Endothelial cell of umbilical vein (primary cell): Measurements from ENCODE around the gene MAL. TPM values are rescaled to one million over a fixed set of nuclear protein-coding genes. Genes with fewer than 3 reads are reported as not detected.

ENCODE experiments used
- BruUV-seq: library from RNA; stranded (reverse); fragments of 400-500 nt; replicated peaks from 2 replicates; lab custom pipeline; 2021; lab: Mats Ljungman, UMichigan
- CTCF ChIA-PET: fragments of 300-600, 350-600 bp; sonication (Branson Sonifier 250); formaldehyde crosslinking; loops from one replicate; lab custom pipeline; 2021; ENCODE audit warnings: antibody characterized with exemption, inconsistent platforms; lab: Charles Lee
- POLR2A ChIA-PET: fragments of 300-600, 350-600 bp; sonication (Branson Sonifier 250); formaldehyde crosslinking; loops from one replicate; lab custom pipeline; 2021; ENCODE audit warnings: antibody characterized with exemption, inconsistent platforms; lab: Charles Lee
- DNase-seq: peaks from one replicate; pipeline ENCODE4 v3.0.0-alpha.2; 2011; ENCODE audit warnings: low read depth, low spot score
- FAIRE-seq: peaks from 2 replicates; lab custom pipeline; 2011; peaks lifted over from hg19 to GRCh38; lab: Jason Lieb, UNC
- H2AFZ ChIP-seq: 2 replicates; pipeline ENCODE4 v1.6.0; 2012; ENCODE audit warnings: low read depth, low read length, control low read depth, inconsistent platforms
- H3K27ac ChIP-seq: 2 replicates; pipeline ENCODE4 v1.5.1; 2011; ENCODE audit warnings: low read depth, mild to moderate bottlenecking, control low read depth, low read length, moderate library complexity; ENCODE audit not compliant: insufficient read depth
- H3K27me3 ChIP-seq, 2 experiments: 2 replicates each; pipeline versions ENCODE4 v1.6.0 to v1.6.1; 2011; ENCODE audit warnings: low read length in 2 of 2, mixed read lengths in 1 of 2; ENCODE audit not compliant: control insufficient read depth in 2 of 2, insufficient read depth in 2 of 2
- H3K36me3 ChIP-seq, 2 experiments: 2 replicates in 1 of 2; 3 replicates in 1 of 2; pipeline ENCODE4 v1.5.1; 2011; ENCODE audit warnings: low read length in 2 of 2, mild to moderate bottlenecking in 1 of 2, moderate library complexity in 1 of 2; ENCODE audit not compliant: control insufficient read depth in 2 of 2, insufficient read depth in 2 of 2; ENCODE audit errors: extremely low read depth in 1 of 2
- H3K4me1 ChIP-seq: 3 replicates; pipeline ENCODE4 v1.5.1; 2011; ENCODE audit warnings: mild to moderate bottlenecking, low read length; ENCODE audit not compliant: control insufficient read depth, insufficient read depth; ENCODE audit errors: extremely low read depth
- H3K4me2 ChIP-seq: 2 replicates; pipeline ENCODE4 v1.6.1; 2011; ENCODE audit warnings: low read length, control low read depth, mixed read lengths; ENCODE audit not compliant: insufficient read depth
- H3K4me3 ChIP-seq, 3 experiments: fragments of 200-600 bp in 1 of 3; sonication (generic), shearing (Covaris generic) in 1 of 3; replicated peaks in 1 of 3; 2 replicates each; pipeline ENCODE4 v1.5.1; 2011 to 2016; ENCODE audit warnings: control low read depth in 3 of 3, low read length in 3 of 3, mild to moderate bottlenecking in 2 of 3, inconsistent platforms in 1 of 3, low read depth in 1 of 3, moderate library complexity in 1 of 3; ENCODE audit not compliant: insufficient read depth in 1 of 3
- H3K79me2 ChIP-seq: 2 replicates; pipeline ENCODE4 v1.6.0; 2012; ENCODE audit warnings: low read length, inconsistent platforms; ENCODE audit not compliant: control insufficient read depth, insufficient read depth
- H3K9ac ChIP-seq: replicated peaks from 2 replicates; pipeline ENCODE3; 2011; ENCODE audit warnings: low read length, control low read depth; ENCODE audit not compliant: insufficient read depth; ENCODE audit errors: extremely low read depth
- H3K9me1 ChIP-seq: replicated peaks from 3 replicates; pipeline ENCODE4 v1.6.0; 2011; ENCODE audit warnings: mild to moderate bottlenecking, low read length; ENCODE audit not compliant: control insufficient read depth, insufficient read depth; ENCODE audit errors: extremely low read depth
- H3K9me3 ChIP-seq: replicated peaks from 2 replicates; pipeline ENCODE4 v1.5.1; 2012; ENCODE audit warnings: low read length, inconsistent platforms; ENCODE audit not compliant: control insufficient read depth, insufficient read depth
- H4K20me1 ChIP-seq: replicated peaks from 2 replicates; pipeline ENCODE3; 2011; ENCODE audit warnings: mild to moderate bottlenecking, low read length; ENCODE audit not compliant: control insufficient read depth, insufficient read depth; ENCODE audit errors: extremely low read depth
- CTCF ChIP-seq, 2 donors: IDR thresholded peaks; 1 replicate in 1 of 2; 2 replicates in 1 of 2; pipeline ENCODE4 v1.5.1; 2011; ENCODE audit warnings: low read length in 2 of 2, mild to moderate bottlenecking in 2 of 2, moderate library complexity in 2 of 2, control low read depth in 1 of 2, inconsistent platforms in 1 of 2, low read depth in 1 of 2; ENCODE audit not compliant: insufficient read depth in 1 of 2; ENCODE audit errors: extremely low read depth in 1 of 2
- EZH2 ChIP-seq: IDR thresholded peaks from 2 replicates; pipeline ENCODE4 v1.6.1; 2012; ENCODE audit warnings: borderline replicate concordance, low read depth, mild to moderate bottlenecking, moderate library complexity, low read length, inconsistent platforms; ENCODE audit not compliant: severe bottlenecking
- FOS ChIP-seq: IDR thresholded peaks from 2 replicates; pipeline ENCODE4 v1.6.1; 2011; ENCODE audit warnings: mild to moderate bottlenecking, low read length, moderate library complexity, borderline replicate concordance; ENCODE audit not compliant: insufficient read depth
- GATA2 ChIP-seq: IDR thresholded peaks from 2 replicates; pipeline ENCODE4 v1.7.0; 2011; ENCODE audit warnings: low read depth, mild to moderate bottlenecking, moderate library complexity, mixed read lengths, low read length; ENCODE audit not compliant: insufficient read length, insufficient read depth
- JUN ChIP-seq: IDR thresholded peaks from 2 replicates; pipeline ENCODE4 v1.6.1; 2011; ENCODE audit warnings: borderline replicate concordance, low read depth; ENCODE audit not compliant: insufficient read length, insufficient read depth
- MAX ChIP-seq: IDR thresholded peaks from 2 replicates; pipeline ENCODE4 v1.6.1; 2011; ENCODE audit not compliant: insufficient read depth, insufficient read length
- MYC ChIP-seq: IDR thresholded peaks from one replicate; pipeline ENCODE4 v1.6.1; 2011; ENCODE audit warnings: mild to moderate bottlenecking, low read depth, low read length
- POLR2A ChIP-seq: IDR thresholded peaks from 2 replicates; pipeline ENCODE4 v1.6.1; 2012; ENCODE audit warnings: low read depth, mild to moderate bottlenecking, control low read depth, low read length
- POLR2AphosphoS5 ChIP-seq: IDR thresholded peaks from 2 replicates; pipeline ENCODE4 v1.6.1; 2012; ENCODE audit warnings: low read depth, mild to moderate bottlenecking, control low read depth, low read length, moderate library complexity; ENCODE audit not compliant: insufficient read depth
- dilution Hi-C: fragments of 300-500 bp; cut with MboI; formaldehyde crosslinking; loops from one replicate; pipeline ENCODE4 v1.15.0; 2019; ENCODE audit warnings: low sequenced_read_pairs; ENCODE audit not compliant: extremely low pct_ligation_motif_present
- intact Hi-C: fragments of 100-400 bp; cut with micrococcal nuclease; formaldehyde crosslinking; loops from one replicate; pipeline ENCODE4 v1.10.0; 2022
- polyA plus RNA-seq, 4 experiments: library from polyadenylated mRNA; depleted of rRNA in 3 of 4; stranded (reverse) in 3 of 4; unstranded in 1 of 4; fragments of >200 nt; gene quantifications; 2 replicates each; pipeline versions ENCODE4 v1.2.1 to v1.2.3, GENCODE V29; 2011 to 2012; ENCODE audit warnings: missing spikeins in 1 of 4
- total RNA-seq: library from RNA; stranded (reverse); gene quantifications from 2 replicates; pipeline ENCODE4 v1.2.3, GENCODE V29; 2021

MAL gene
- total and polyA plus RNA-seq, 2 donors (not counting 3 experiments of a cell fraction or from before 2014, with no cell fraction given), result not detected

- TF ChIP-seq JUN, result no peak
- intact Hi-C loops, result no loop called here
- Histone ChIP-seq H3K9me1 (no peaks in the 10 kb centered on the region), H3K79me2 (no peaks in the 10 kb centered on the region), H3K4me1 (no peaks in the 10 kb centered on the region), H3K36me3 (no peaks in the 10 kb centered on the region), H3K27ac (no peak overlapping the region), H3K27me3 (peaks cover 0 to 1% of the 10 kb centered on the region in 2 experiments), H3K4me3 (no peak overlapping the region), H2AFZ (no peak overlapping the region), H4K20me1 (no peaks in the 10 kb centered on the region), H3K9me3 (no peaks in the 10 kb centered on the region), H3K9ac (no peak overlapping the region), H3K4me2 (no peak overlapping the region)
- ChIA-PET CTCF (no interaction called here), POLR2A (no interaction called here)
- no peak for FAIRE-seq
- dilution Hi-C loops, result no loop called here
- no TSS peak for BruUV-seq
- no peak for DNase-seq
Measured at GRCh38 chr2:95072424-95072823, 46.9 kb downstream of the MAL start.

GRCh38 chr2:95073856-95074662 is 48.6 kb downstream of the MAL start:
- peaks cover 7 to 9% of the 10 kb centered on the region in 2 experiments for H3K27me3 ChIP-seq
- no peak overlapping the region for H3K4me3 ChIP-seq
- no peaks in the 10 kb centered on the region for H3K9me1 ChIP-seq
- FAIRE-seq (no peak), DNase-seq (no peak)
- CTCF ChIA-PET, result interaction anchor here (0.9 kb wide), 1 partner anchor 88 kb away, joined by 3 read pairs; no protein-coding TSS in a partner anchor
- H3K9me3 ChIP-seq, result no peaks in the 10 kb centered on the region
- H3K9ac ChIP-seq, result no peak overlapping the region
- no peak overlapping the region for H2AFZ ChIP-seq
- no peaks in the 10 kb centered on the region for H4K20me1 ChIP-seq
- H3K4me2 ChIP-seq, result no peak overlapping the region
- TF ChIP-seq CTCF (IDR thresholded peaks at IDR 0.05; ENCODE audit: extremely low read depth in 1 of 2, insufficient read depth in 1 of 2, low read depth in 1 of 2, low read length in 2 of 2) (no peak), GATA2 (no peak), MAX (no peak), EZH2 (no peak), JUN (no peak), FOS (no peak), POLR2A (no peak), MYC (no peak), POLR2AphosphoS5 (no peak)
- no peaks in the 10 kb centered on the region for H3K4me1 ChIP-seq
- POLR2A ChIA-PET, result no interaction called here
- intact Hi-C loops, result no loop called here
- H3K79me2 ChIP-seq, result no peaks in the 10 kb centered on the region
- BruUV-seq, result no TSS peak
- dilution Hi-C loops, result no loop called here
- no peaks in the 10 kb centered on the region for H3K36me3 ChIP-seq
- no peak overlapping the region for H3K27ac ChIP-seq
